Measurements from ENCODE around the gene POMZP3.
"Not testable (repeated sequence)": the region's sequence is repeated elsewhere in the genome, so short reads cannot be mapped to it uniquely, and the experiment has no call there.

The POMZP3 gene

GRCh38 chr7:76626989-76627642 lies at the start of gene POMZP3:
Gene POMZP3, minus strand, starts transcription at chr7:76627279. Its CDS starts 1,215 bp downstream, at chr7:76626064.
- not testable (repeated sequence) for H3K9me3 Mint-ChIP-seq; H3K27me3 Mint-ChIP-seq (ENCODE audit: low read depth); H3K4me1 Mint-ChIP-seq (ENCODE audit: low read depth); H3K36me3 Mint-ChIP-seq (ENCODE audit: low read depth)
- peak within 1 kb of the TSS; percentile 91 for H3K4me3 Mint-ChIP-seq
- peak within 1 kb of the TSS; percentile 92 for H3K27ac Mint-ChIP-seq

DNA sequence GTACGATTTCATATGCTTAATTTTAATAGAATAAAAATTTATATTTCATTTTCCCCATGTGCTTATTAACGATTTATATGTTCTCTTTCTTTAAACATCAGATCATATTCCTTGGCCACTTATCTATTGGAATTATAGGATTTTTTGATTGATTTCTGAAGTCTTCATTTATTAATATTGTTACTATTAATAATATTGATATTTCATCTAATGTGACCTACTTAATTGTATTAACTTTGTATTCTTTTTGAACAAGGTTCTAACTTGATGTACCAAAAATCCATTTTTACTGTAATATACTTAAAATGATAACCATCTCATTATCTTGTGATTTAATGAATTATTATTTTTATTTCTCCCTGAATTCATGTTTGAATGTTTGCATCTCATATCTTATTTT lies 48.7 kb upstream of the POMZP3 start:
- H3K27me3 Mint-ChIP-seq (ENCODE audit: low read depth); H3K36me3 Mint-ChIP-seq (ENCODE audit: low read depth); H3K4me1 Mint-ChIP-seq (ENCODE audit: low read depth); H3K9me3 Mint-ChIP-seq; H3K27ac Mint-ChIP-seq; H3K4me3 Mint-ChIP-seq: not testable (repeated sequence)

DNA sequence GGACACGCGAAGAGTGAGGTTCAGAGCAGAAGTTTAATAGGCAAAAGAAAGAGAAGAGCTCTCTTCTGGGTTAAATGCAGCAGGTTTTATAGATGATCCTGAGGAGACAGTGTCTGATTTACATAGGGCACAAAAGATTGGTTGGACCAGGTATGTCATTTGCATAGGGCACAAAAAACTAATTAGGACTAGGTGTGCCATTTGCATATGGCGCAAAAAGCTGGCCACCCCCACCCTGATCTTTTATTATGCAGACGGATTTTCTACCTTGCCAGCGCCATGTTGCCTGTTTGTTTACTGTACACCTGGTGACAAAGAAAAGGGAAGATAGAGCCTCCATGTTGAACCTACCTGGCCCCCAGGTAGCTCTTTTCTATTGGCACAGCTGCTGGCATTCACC lies 46.3 kb upstream of the POMZP3 start:
- H3K36me3 Mint-ChIP-seq (ENCODE audit: low read depth); H3K27ac Mint-ChIP-seq; H3K9me3 Mint-ChIP-seq; H3K27me3 Mint-ChIP-seq (ENCODE audit: low read depth); H3K4me3 Mint-ChIP-seq; H3K4me1 Mint-ChIP-seq (ENCODE audit: low read depth): not testable (repeated sequence)

- not testable (repeated sequence) for H3K27ac Mint-ChIP-seq; H3K4me3 Mint-ChIP-seq; H3K36me3 Mint-ChIP-seq (ENCODE audit: low read depth); H3K4me1 Mint-ChIP-seq (ENCODE audit: low read depth); H3K9me3 Mint-ChIP-seq
- peaks cover 13% of the 10 kb centered on the region for H3K27me3 Mint-ChIP-seq (ENCODE audit: low read depth)
These were observed 32.1 kb upstream of the POMZP3 start for GRCh38 chr7:76659212-76659611.

DNA sequence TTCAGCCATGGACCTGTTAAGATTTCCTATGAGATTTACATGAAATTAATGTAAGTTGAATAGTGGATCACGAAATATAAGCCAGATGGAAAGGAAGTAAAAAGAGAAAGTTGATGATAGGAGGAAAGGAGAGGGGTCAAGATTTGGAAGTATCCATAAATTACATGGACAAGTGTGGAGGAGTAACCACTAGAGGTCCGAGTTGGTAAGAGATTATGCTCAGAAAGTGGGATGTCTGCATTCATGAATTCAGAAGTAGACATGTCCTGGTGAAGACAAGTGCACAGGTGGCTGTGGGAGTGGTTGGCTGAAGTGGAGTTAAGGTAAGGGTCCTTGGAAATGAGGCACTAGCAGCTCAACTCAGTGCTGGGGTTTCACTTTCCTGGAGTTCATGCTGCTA lies 29.3 kb upstream of the POMZP3 start:
- not testable (repeated sequence) for H3K4me1 Mint-ChIP-seq (ENCODE audit: low read depth); H3K4me3 Mint-ChIP-seq; H3K9me3 Mint-ChIP-seq; H3K27ac Mint-ChIP-seq; H3K36me3 Mint-ChIP-seq (ENCODE audit: low read depth)
- H3K27me3 Mint-ChIP-seq (ENCODE audit: low read depth): peaks cover 11% of the 10 kb centered on the region

DNA sequence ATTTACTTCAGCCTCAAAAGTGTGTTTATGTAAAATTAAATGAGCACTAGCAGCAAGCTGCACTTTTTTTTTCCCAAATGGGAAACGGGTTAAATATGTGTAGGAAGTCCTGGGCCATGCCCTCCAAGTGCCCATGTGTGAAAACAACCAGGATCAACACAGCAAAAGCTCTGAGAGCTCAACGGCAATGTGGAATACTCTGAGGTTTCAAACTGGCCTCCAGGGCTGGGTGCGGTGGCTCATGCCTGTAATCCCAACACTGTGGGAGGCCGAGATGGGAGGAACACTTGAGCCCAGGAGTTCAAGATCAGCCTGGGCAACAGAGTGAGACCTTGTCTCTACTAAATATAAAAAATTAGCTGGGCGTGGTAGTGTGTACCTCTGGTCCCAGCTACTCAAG lies 15.5 kb upstream of the POMZP3 start:
- not testable (repeated sequence) for H3K27ac Mint-ChIP-seq; H3K36me3 Mint-ChIP-seq (ENCODE audit: low read depth); H3K4me1 Mint-ChIP-seq (ENCODE audit: low read depth)

GRCh38 chr7:76637061-76637691 lies 10.1 kb upstream of the POMZP3 start:
- H3K9me3 Mint-ChIP-seq; H3K27ac Mint-ChIP-seq; H3K36me3 Mint-ChIP-seq (ENCODE audit: low read depth); H3K4me3 Mint-ChIP-seq; H3K4me1 Mint-ChIP-seq (ENCODE audit: low read depth); H3K27me3 Mint-ChIP-seq (ENCODE audit: low read depth): not testable (repeated sequence)

More for the DNA sequence above, 15.5 kb upstream of the POMZP3 start:
- not testable (repeated sequence) for H3K9me3 Mint-ChIP-seq; H3K4me3 Mint-ChIP-seq; H3K27me3 Mint-ChIP-seq (ENCODE audit: low read depth)

- H3K4me1 Mint-ChIP-seq (ENCODE audit: low read depth); H3K27me3 Mint-ChIP-seq (ENCODE audit: low read depth); H3K9me3 Mint-ChIP-seq; H3K36me3 Mint-ChIP-seq (ENCODE audit: low read depth): not testable (repeated sequence)
- peak overlapping the region; percentile 89 for H3K4me3 Mint-ChIP-seq
- H3K27ac Mint-ChIP-seq: peak overlapping the region; percentile 92
These were observed 498 bp downstream of the POMZP3 start for GRCh38 chr7:76626581-76626980.

DNA sequence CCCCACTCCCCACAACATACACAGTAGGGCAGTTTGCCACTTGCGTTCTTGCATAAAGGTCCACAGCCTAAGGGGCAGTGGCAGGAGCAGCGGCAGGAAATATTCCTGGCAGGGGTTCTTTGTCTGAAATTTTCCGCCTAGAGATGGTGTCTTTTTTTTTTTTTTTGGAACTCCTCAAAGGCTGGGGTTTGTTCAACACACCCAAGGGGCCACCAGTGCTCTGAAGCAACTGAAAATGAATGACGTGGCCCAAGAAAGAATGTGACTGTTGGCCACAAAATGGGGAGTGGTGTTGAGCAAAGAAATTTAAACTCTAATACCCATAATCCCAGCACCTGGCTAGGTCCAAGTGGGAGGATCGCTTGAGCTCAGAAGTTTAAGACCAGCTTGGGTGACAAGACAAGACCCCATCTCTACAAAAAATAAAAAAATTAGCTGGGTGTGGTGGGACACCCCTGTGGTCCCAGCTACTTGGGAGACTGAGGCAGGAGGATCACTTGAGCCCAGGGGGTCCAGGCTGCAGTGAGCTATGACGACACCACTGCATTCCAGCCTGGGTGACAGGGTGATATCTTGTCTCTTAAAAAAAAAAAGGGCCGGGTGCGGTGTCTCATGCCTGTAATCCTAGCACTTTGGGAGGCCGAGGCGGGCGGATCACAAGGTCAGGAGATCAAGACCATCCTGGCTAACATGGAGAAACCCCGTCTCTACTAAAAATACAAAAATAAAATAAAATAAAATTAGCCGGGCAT lies 7.5 kb downstream of the POMZP3 start:
- not testable (repeated sequence) for H3K27ac Mint-ChIP-seq; H3K4me1 Mint-ChIP-seq (ENCODE audit: low read depth); H3K27me3 Mint-ChIP-seq (ENCODE audit: low read depth); H3K36me3 Mint-ChIP-seq (ENCODE audit: low read depth); H3K9me3 Mint-ChIP-seq; H3K4me3 Mint-ChIP-seq

GRCh38 chr7:76613783-76614182 lies 13.3 kb downstream of the POMZP3 start:
- H3K36me3 Mint-ChIP-seq (ENCODE audit: low read depth); H3K4me1 Mint-ChIP-seq (ENCODE audit: low read depth); H3K27me3 Mint-ChIP-seq (ENCODE audit: low read depth); H3K4me3 Mint-ChIP-seq; H3K9me3 Mint-ChIP-seq; H3K27ac Mint-ChIP-seq: not testable (repeated sequence)

- not testable (repeated sequence) for H3K27me3 Mint-ChIP-seq (ENCODE audit: low read depth); H3K4me1 Mint-ChIP-seq (ENCODE audit: low read depth); H3K27ac Mint-ChIP-seq; H3K4me3 Mint-ChIP-seq; H3K9me3 Mint-ChIP-seq; H3K36me3 Mint-ChIP-seq (ENCODE audit: low read depth)
These were observed 14.8 kb downstream of the POMZP3 start for GRCh38 chr7:76612232-76612631.

DNA sequence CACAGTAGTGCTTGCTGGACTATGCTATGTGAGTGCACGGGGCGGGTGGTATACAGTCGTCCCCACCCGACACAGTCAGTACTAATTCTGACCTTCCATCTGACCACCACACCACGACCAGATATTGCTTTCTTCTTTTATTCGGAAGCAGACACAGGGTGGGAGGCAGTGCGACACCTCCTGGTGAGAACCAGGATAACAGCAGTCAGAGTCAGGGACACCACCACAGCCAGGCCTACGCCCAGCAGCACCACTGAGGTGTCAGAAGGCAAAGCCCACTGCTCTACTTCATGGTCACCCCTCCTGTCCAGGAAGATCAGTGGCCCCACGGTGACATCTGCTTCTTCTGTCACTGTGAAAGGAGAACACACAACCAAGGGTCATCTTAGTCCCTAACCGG lies 17.2 kb downstream of the POMZP3 start:
- H3K27ac Mint-ChIP-seq: not testable (repeated sequence)

DNA sequence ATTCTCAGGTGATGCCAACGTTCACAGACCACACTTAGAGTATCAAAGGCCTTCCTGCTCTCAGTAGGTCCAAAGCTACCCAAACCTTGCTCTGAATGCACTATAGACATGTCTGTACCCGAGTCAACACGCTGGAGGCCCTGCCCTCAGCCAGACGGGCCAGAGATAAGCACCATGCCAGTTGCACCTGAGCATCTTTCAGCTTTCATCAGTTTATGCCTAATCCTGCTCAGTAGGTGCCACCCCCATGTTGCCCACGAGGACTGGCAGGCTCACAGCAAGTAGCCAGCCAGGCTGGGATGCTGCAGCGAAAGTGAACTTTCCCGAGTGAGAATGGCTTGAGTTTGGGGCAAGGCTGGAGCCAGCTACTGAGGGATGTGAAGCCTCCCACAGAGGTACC lies 18.6 kb downstream of the POMZP3 start:
- H3K36me3 Mint-ChIP-seq (ENCODE audit: low read depth): not testable (repeated sequence)
- H3K27ac Mint-ChIP-seq: peak overlapping the region; percentile 31

More for the DNA sequence above, 17.2 kb downstream of the POMZP3 start:
- H3K36me3 Mint-ChIP-seq (ENCODE audit: low read depth); H3K9me3 Mint-ChIP-seq; H3K4me1 Mint-ChIP-seq (ENCODE audit: low read depth); H3K4me3 Mint-ChIP-seq; H3K27me3 Mint-ChIP-seq (ENCODE audit: low read depth): not testable (repeated sequence)

DNA sequence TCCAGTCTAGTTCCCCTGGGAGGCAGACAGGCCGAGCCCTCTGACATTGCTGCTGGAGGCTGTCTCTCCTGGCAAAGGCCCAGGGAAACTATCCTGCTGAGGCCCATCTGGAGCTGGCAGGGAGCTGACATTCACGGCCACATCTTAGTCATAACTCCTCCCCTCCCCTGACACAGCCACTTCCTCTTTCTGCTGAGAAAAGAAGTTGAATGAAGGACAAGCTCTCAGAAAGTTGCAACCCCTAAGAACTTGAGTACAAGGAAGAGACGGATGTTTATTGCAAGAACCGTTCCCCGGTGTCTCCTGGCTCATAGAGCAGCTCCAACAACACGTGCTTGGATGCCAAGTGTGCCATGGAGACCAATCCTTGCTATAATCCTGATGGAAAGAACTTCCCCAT lies 21.1 kb downstream of the POMZP3 start:
- Mint-ChIP-seq H3K4me1 (ENCODE audit: low read depth) (peaks cover 12% of the 10 kb centered on the region), H3K4me3 (peak overlapping the region; percentile 28), H3K27ac (peak overlapping the region; percentile 83)
- H3K9me3 Mint-ChIP-seq; H3K36me3 Mint-ChIP-seq (ENCODE audit: low read depth); H3K27me3 Mint-ChIP-seq (ENCODE audit: low read depth): not testable (repeated sequence)

More for the DNA sequence above, 18.6 kb downstream of the POMZP3 start:
- H3K4me3 Mint-ChIP-seq; H3K27me3 Mint-ChIP-seq (ENCODE audit: low read depth); H3K9me3 Mint-ChIP-seq; H3K4me1 Mint-ChIP-seq (ENCODE audit: low read depth): not testable (repeated sequence)

GRCh38 chr7:76600650-76601049 lies 26.4 kb downstream of the POMZP3 start:
- H3K27me3 Mint-ChIP-seq (ENCODE audit: low read depth): not testable (repeated sequence)
- H3K4me1 Mint-ChIP-seq (ENCODE audit: low read depth): peaks cover 33% of the 10 kb centered on the region
- peak overlapping the region; percentile 58 for H3K27ac Mint-ChIP-seq

More at GRCh38 chr7:76600650-76601049, 26.4 kb downstream of the POMZP3 start:
- not testable (repeated sequence) for H3K36me3 Mint-ChIP-seq (ENCODE audit: low read depth); H3K4me3 Mint-ChIP-seq; H3K9me3 Mint-ChIP-seq
